WTC11 (cell line): ENCODE data around the gene ZNF689. TPM values are rescaled to one million over a fixed set of nuclear protein-coding genes. Genes with fewer than 3 reads are reported as not detected.
"Not testable (repeated sequence)": the region's sequence is repeated elsewhere in the genome, so short reads cannot be mapped to it uniquely, and the experiment has no call there.

ENCODE experiments used
- ATAC-seq: fragments of 200-7000 bp; cut with Tn5 transposase; 2 replicates; pipeline ENCODE4 v1.10.0; 2021; ENCODE audit warnings: mild to moderate bottlenecking, moderate library complexity
- CTCF ChIA-PET: fragments of 300-600 bp; sonication (Branson Sonifier 250); formaldehyde crosslinking; loops from one replicate; lab custom pipeline; 2021; ENCODE audit warnings: antibody characterized with exemption; lab: Charles Lee
- POLR2A ChIA-PET: fragments of 350-600 bp; sonication (Branson Sonifier 250); formaldehyde crosslinking; loops from one replicate; lab custom pipeline; 2021; ENCODE audit warnings: antibody characterized with exemption; lab: Charles Lee
- DNase-seq: peaks from one replicate; pipeline ENCODE4 v3.0.0; 2021; ENCODE audit warnings: low spot score
- H3K27ac Mint-ChIP-seq: 2 replicates; pipeline ENCODE4 v1.8.0; 2021; ENCODE audit warnings: mixed read lengths
- H3K27me3 Mint-ChIP-seq: 2 replicates; pipeline ENCODE4 v1.8.0; 2021; ENCODE audit warnings: low read depth, mild to moderate bottlenecking, moderate library complexity, mixed read lengths
- H3K36me3 Mint-ChIP-seq: 2 replicates; pipeline ENCODE4 v1.8.0; 2021; ENCODE audit warnings: mixed read lengths
- H3K4me1 Mint-ChIP-seq: 2 replicates; pipeline ENCODE4 v1.8.0; 2022; ENCODE audit warnings: mixed read lengths
- H3K4me3 Mint-ChIP-seq: 2 replicates; pipeline ENCODE4 v1.8.0; 2021; ENCODE audit warnings: mild to moderate bottlenecking, moderate library complexity, mixed read lengths
- H3K9me3 Mint-ChIP-seq: 2 replicates; pipeline ENCODE4 v1.8.0; 2021; ENCODE audit warnings: mixed read lengths
- CTCF ChIP-seq: fragments of 200-600 bp; IDR thresholded peaks from 2 replicates; pipeline ENCODE4 v1.8.0; 2022; ENCODE audit warnings: antibody characterized with exemption
- E2F1 ChIP-seq: sonication (generic); formaldehyde crosslinking; IDR thresholded peaks from 2 replicates; pipeline ENCODE4 v1.8.0; 2022; ENCODE audit warnings: mild to moderate bottlenecking, missing genetic modification reagents
- FOXP1 ChIP-seq: sonication (generic); formaldehyde crosslinking; IDR thresholded peaks from 2 replicates; pipeline ENCODE4 v1.8.0; 2022; ENCODE audit warnings: missing genetic modification reagents, mild to moderate bottlenecking, moderate library complexity, borderline replicate concordance
- GTF2I ChIP-seq: fragments of 250-450 bp; sonication (Bioruptor Pico); conservative IDR thresholded peaks from 2 replicates; pipeline ENCODE4 v1.4.0; 2021; ENCODE audit warnings: mild to moderate bottlenecking
- HMGA2 ChIP-seq: fragments of 250-450 bp; sonication (Bioruptor Pico); IDR thresholded peaks from 2 replicates; pipeline ENCODE4 v1.4.0; 2021; ENCODE audit warnings: mild to moderate bottlenecking, moderate library complexity
- MYBL2 ChIP-seq: sonication (generic); formaldehyde crosslinking; IDR thresholded peaks from 2 replicates; pipeline ENCODE4 v1.8.1; 2023; ENCODE audit warnings: mild to moderate bottlenecking, moderate library complexity, missing genetic modification reagents
- NFYB ChIP-seq: sonication (generic); formaldehyde crosslinking; conservative IDR thresholded peaks from 2 replicates; pipeline ENCODE4 v1.8.0; 2022; ENCODE audit warnings: low read depth, missing genetic modification reagents
- TP53 ChIP-seq: sonication (generic); formaldehyde crosslinking; IDR thresholded peaks from 2 replicates; pipeline ENCODE4 v1.8.1; 2023; ENCODE audit warnings: mild to moderate bottlenecking, missing genetic modification reagents
- ZBTB21 ChIP-seq: sonication (generic); formaldehyde crosslinking; IDR thresholded peaks from 2 replicates; pipeline ENCODE4 v1.8.1; 2023; ENCODE audit warnings: mild to moderate bottlenecking, missing genetic modification reagents, borderline replicate concordance
- ZNF396 ChIP-seq: fragments of 250-450 bp; sonication (Bioruptor Pico); IDR thresholded peaks from 2 replicates; pipeline ENCODE4 v1.8.0; 2021; ENCODE audit warnings: mild to moderate bottlenecking, moderate library complexity, borderline replicate concordance
- ZNF512 ChIP-seq: sonication (generic); formaldehyde crosslinking; IDR thresholded peaks from 2 replicates; pipeline ENCODE4 v1.8.1; 2022; ENCODE audit warnings: missing genetic modification reagents, borderline replicate concordance
- total RNA-seq: library from RNA; stranded (reverse); gene quantifications from 3 replicates; pipeline ENCODE4 v1.2.3, GENCODE V29; 2021
- TF ChIP-seq, protein P1 (sequence below): sonication (generic); formaldehyde crosslinking; IDR thresholded peaks from 2 replicates; pipeline ENCODE4 v1.8.1; 2022; ENCODE audit warnings: mild to moderate bottlenecking, missing genetic modification reagents, moderate library complexity, borderline replicate concordance
- TF ChIP-seq, protein P2 (sequence below): sonication (generic); formaldehyde crosslinking; IDR thresholded peaks from 2 replicates; pipeline ENCODE4 v1.8.1; 2023; ENCODE audit warnings: mild to moderate bottlenecking, missing genetic modification reagents, borderline replicate concordance
- TF ChIP-seq, protein P3 (sequence below): sonication (generic); formaldehyde crosslinking; IDR thresholded peaks from 2 replicates; pipeline ENCODE4 v1.8.1; 2023; ENCODE audit warnings: mild to moderate bottlenecking, missing genetic modification reagents, moderate library complexity

Gene ZNF689
- total RNA-seq, 1 experiment from 2014 or later, result 13.2 TPM

DNA sequence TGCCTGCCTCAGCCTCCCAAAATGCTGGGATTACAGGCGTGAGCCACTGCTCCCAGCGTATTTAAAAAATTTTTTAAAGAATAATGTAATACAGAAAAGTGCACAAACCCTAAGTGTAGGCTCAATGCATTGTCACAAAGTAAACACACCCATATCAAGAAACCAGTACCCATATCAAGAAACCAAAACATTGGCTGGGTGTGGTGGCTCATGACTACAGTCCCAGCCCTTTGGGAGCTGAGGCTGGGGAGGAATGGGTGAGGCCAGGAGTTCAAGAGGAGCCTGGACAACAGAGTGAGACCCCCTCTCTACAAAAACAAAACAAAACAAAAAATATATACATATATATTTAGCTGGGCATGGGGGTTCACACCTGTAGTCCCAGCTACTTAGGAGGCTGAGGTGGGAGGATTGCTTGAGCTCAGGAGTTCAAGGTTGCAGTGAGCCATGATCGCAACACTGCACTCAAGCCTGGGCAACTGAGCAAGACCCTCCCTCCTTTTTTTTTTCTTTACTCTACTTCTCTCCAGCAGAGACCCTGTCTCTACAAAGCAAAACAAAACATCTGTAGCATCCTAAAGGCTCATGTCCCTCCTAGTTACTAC is 31.3 kb upstream of the ZNF689 start:
- H3K36me3 Mint-ChIP-seq, result no peaks in the 10 kb centered on the region
- CTCF ChIA-PET, result interaction anchor here (1.2 to 2.0 kb wide), 5 partner anchors 9 to 498 kb away, joined by 3 to 6 read pairs (median 3); partner anchors contain the start of genes FBRS and PRR14
- no peaks in the 10 kb centered on the region for H3K4me1 Mint-ChIP-seq
- H3K27ac Mint-ChIP-seq, result no peak overlapping the region
- no peak overlapping the region for H3K4me3 Mint-ChIP-seq
- POLR2A ChIA-PET, result no interaction called here
- peaks cover 24% of the 10 kb centered on the region for H3K27me3 Mint-ChIP-seq
- TF ChIP-seq TP53 (CRISPR knock-in tag), result no peak
- no peak for TF ChIP-seq MYBL2 (CRISPR knock-in tag)
- no peak for TF ChIP-seq FOXP1
- TF ChIP-seq E2F1 (CRISPR knock-in tag), result no peak
- TF ChIP-seq ZBTB21 (CRISPR knock-in tag), result no peak
- no peak for TF ChIP-seq CTCF
- TF ChIP-seq, protein P1, sequence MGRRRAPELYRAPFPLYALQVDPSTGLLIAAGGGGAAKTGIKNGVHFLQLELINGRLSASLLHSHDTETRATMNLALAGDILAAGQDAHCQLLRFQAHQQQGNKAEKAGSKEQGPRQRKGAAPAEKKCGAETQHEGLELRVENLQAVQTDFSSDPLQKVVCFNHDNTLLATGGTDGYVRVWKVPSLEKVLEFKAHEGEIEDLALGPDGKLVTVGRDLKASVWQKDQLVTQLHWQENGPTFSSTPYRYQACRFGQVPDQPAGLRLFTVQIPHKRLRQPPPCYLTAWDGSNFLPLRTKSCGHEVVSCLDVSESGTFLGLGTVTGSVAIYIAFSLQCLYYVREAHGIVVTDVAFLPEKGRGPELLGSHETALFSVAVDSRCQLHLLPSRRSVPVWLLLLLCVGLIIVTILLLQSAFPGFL (CRISPR knock-in tag), result no peak
- TF ChIP-seq ZNF512 (CRISPR knock-in tag), result no peak
- TF ChIP-seq, protein P2, sequence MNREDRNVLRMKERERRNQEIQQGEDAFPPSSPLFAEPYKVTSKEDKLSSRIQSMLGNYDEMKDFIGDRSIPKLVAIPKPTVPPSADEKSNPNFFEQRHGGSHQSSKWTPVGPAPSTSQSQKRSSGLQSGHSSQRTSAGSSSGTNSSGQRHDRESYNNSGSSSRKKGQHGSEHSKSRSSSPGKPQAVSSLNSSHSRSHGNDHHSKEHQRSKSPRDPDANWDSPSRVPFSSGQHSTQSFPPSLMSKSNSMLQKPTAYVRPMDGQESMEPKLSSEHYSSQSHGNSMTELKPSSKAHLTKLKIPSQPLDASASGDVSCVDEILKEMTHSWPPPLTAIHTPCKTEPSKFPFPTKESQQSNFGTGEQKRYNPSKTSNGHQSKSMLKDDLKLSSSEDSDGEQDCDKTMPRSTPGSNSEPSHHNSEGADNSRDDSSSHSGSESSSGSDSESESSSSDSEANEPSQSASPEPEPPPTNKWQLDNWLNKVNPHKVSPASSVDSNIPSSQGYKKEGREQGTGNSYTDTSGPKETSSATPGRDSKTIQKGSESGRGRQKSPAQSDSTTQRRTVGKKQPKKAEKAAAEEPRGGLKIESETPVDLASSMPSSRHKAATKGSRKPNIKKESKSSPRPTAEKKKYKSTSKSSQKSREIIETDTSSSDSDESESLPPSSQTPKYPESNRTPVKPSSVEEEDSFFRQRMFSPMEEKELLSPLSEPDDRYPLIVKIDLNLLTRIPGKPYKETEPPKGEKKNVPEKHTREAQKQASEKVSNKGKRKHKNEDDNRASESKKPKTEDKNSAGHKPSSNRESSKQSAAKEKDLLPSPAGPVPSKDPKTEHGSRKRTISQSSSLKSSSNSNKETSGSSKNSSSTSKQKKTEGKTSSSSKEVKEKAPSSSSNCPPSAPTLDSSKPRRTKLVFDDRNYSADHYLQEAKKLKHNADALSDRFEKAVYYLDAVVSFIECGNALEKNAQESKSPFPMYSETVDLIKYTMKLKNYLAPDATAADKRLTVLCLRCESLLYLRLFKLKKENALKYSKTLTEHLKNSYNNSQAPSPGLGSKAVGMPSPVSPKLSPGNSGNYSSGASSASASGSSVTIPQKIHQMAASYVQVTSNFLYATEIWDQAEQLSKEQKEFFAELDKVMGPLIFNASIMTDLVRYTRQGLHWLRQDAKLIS (CRISPR knock-in tag), result no peak
- ATAC-seq, result no peak
- H3K9me3 Mint-ChIP-seq, result no peaks in the 10 kb centered on the region
- no peak for DNase-seq

- DNase-seq (no peak), ATAC-seq (peak; percentile 16)
- H3K4me1 Mint-ChIP-seq, result peaks cover 7% of the 10 kb centered on the region
- no peak overlapping the region for H3K4me3 Mint-ChIP-seq
- H3K27me3 Mint-ChIP-seq, result peaks cover 3% of the 10 kb centered on the region
- CTCF ChIA-PET, result interaction anchor here (0.6 to 3.7 kb wide), 9 partner anchors 8 to 208 kb away, joined by 3 to 18 read pairs (median 5); partner anchors contain the start of genes DCTPP1, FBRS and PRR14
- no peaks in the 10 kb centered on the region for H3K9me3 Mint-ChIP-seq
- H3K27ac Mint-ChIP-seq, result no peak overlapping the region
- no peaks in the 10 kb centered on the region for H3K36me3 Mint-ChIP-seq
- POLR2A ChIA-PET, result interaction anchor here (1.4 kb wide), 1 partner anchor 21 kb away, joined by 3 read pairs; the partner anchor contains the start of gene FBRS
- TF ChIP-seq NFYB (CRISPR knock-in tag) (no peak), GTF2I (CRISPR knock-in tag) (no peak), ZNF396 (CRISPR knock-in tag) (no peak), HMGA2 (CRISPR knock-in tag) (peak; percentile 65)
- TF ChIP-seq, protein P3, sequence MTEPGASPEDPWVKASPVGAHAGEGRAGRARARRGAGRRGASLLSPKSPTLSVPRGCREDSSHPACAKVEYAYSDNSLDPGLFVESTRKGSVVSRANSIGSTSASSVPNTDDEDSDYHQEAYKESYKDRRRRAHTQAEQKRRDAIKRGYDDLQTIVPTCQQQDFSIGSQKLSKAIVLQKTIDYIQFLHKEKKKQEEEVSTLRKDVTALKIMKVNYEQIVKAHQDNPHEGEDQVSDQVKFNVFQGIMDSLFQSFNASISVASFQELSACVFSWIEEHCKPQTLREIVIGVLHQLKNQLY, result no peak
Measured at GRCh38 chr16:30637944-30638343, 27.8 kb upstream of the ZNF689 start.

GRCh38 chr16:30637139-30637538 is 26.9 kb upstream of the ZNF689 start:
- not testable (repeated sequence) for H3K27ac Mint-ChIP-seq, H3K9me3 Mint-ChIP-seq, H3K27me3 Mint-ChIP-seq, H3K4me3 Mint-ChIP-seq, ATAC-seq, DNase-seq, H3K4me1 Mint-ChIP-seq, H3K36me3 Mint-ChIP-seq
- ChIA-PET POLR2A (interaction anchor here (0.7 to 1.4 kb wide), 2 partner anchors 22 to 317 kb away, joined by 3 to 4 read pairs; partner anchors contain the start of gene FBRS), CTCF (interaction anchor here (0.7 to 3.7 kb wide), 8 partner anchors 8 to 208 kb away, joined by 3 to 18 read pairs (median 6); partner anchors contain the start of genes DCTPP1, FBRS and PRR14)
